ENCODE measurements around the gene WDPCP. TPM values are rescaled to one million over a fixed set of nuclear protein-coding genes. Genes with fewer than 3 reads are reported as not detected.

WDPCP gene
- total and polyA plus RNA-seq, 10 of the 15 experiments (the other 5 are each of a cell fraction or from before 2014, with no cell fraction given), result 2.1 to 7.9 (median 4.6) TPM

GRCh38 chr2:63444565-63445288 is 143.6 kb downstream of the WDPCP start:
- ChIA-PET POLR2A (no interaction called here), SMC1A (ENCODE audit: uncharacterized antibody, unreplicated experiment) (interaction anchor here (0.6 to 1.3 kb wide), 3 partner anchors 8 to 629 kb away, joined by 3 read pairs; no protein-coding TSS in a partner anchor), CTCF (no interaction called here), RAD21 (ENCODE audit: unreplicated experiment) (no interaction called here)
- Histone ChIP-seq H2AFZ (ENCODE audit: control insufficient read depth, low read depth, low read length) (peak overlapping the region; percentile 61), H3K27ac (ENCODE audit: control insufficient read depth, insufficient read depth) (peak overlapping the region; percentile 11; the same call in 1 of the 2 replicates), H3K4me2 (ENCODE audit: control insufficient read depth, insufficient read depth) (peak overlapping the region; percentile 50; the same call in 1 of the 2 replicates), H3K4me1 (ENCODE audit: control insufficient read depth, insufficient read depth, low read length) (peaks cover 6% of the 10 kb centered on the region), H4K20me1 (ENCODE audit: control insufficient read depth, insufficient read depth) (no peaks in the 10 kb centered on the region), H3K27me3 (replicated peaks in 1 of 2; ENCODE audit: control insufficient read depth in 2 of 2, insufficient read depth in 2 of 2, low read length in 1 of 2) (no peaks in the 10 kb centered on the region), H3K9ac (ENCODE audit: control insufficient read depth, insufficient read depth, low read length) (no peak overlapping the region), H3K4me3 (peak overlapping the region; percentile 29; the same call in 1 of the 2 replicates), H3K79me2 (ENCODE audit: control insufficient read depth, insufficient read depth, low read length) (no peaks in the 10 kb centered on the region), H3K9me3 (replicated peaks; ENCODE audit: control insufficient read depth, insufficient read depth, low read length) (no peaks in the 10 kb centered on the region), H3K36me3 (ENCODE audit: control insufficient read depth in 2 of 2, insufficient read depth in 2 of 2, low read length in 1 of 2) (no peaks in the 10 kb centered on the region)
- no TSS peak for BruUV-seq (replicated peaks)
- WGBS (ENCODE audit: insufficient coverage, insufficient replicate concordance, low lambda C conversion rate, missing lambda C conversion rate), result 18% methylated on average over 6 of the region's 6 CpGs
- peak; percentile 79 for ATAC-seq
- intact Hi-C loops (cut with micrococcal nuclease; ENCODE audit: unreplicated experiment) (no loop called here), in situ Hi-C loops (cut with MboI) (no loop called here)
- FAIRE-seq, result peak; percentile 54
- peak; percentile 28 for DNase-seq (ENCODE audit: low read depth, low spot score)
- TF ChIP-seq IRF4 (IDR thresholded peaks at IDR 0.05; ENCODE audit: low read depth, low read length), result 0 out of 2 replicates have a peak, but pooled peaks have one; percentile 24
- TF ChIP-seq CREB1 (IDR thresholded peaks at IDR 0.05; ENCODE audit: low read depth), result no peak
- peak; percentile 59 for TF ChIP-seq JUNB (IDR thresholded peaks at IDR 0.05)
- TF ChIP-seq MTA2 (IDR thresholded peaks at IDR 0.05; ENCODE audit: low read depth), result peak; percentile 26; the same call in 1 of the 2 replicates
- TF ChIP-seq BHLHE40 (IDR thresholded peaks at IDR 0.05; ENCODE audit: borderline replicate concordance in 1 of 2, low read depth in 2 of 2, low read length in 1 of 2), result 0 out of 4 replicates have a peak, but pooled peaks of 1 of the 2 experiments have one; percentile 31
- TF ChIP-seq, protein P1, sequence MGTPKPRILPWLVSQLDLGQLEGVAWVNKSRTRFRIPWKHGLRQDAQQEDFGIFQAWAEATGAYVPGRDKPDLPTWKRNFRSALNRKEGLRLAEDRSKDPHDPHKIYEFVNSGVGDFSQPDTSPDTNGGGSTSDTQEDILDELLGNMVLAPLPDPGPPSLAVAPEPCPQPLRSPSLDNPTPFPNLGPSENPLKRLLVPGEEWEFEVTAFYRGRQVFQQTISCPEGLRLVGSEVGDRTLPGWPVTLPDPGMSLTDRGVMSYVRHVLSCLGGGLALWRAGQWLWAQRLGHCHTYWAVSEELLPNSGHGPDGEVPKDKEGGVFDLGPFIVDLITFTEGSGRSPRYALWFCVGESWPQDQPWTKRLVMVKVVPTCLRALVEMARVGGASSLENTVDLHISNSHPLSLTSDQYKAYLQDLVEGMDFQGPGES (IDR thresholded peaks at IDR 0.05), result no peak
- TF ChIP-seq IKZF1 (conservative IDR thresholded peaks at IDR 0.05), result 0 out of 2 replicates have a peak, but pooled peaks have one; percentile 12
- peak; percentile 95 for TF ChIP-seq ATF7 (IDR thresholded peaks at IDR 0.05; ENCODE audit: low read depth)
- TF ChIP-seq NR2C1 (IDR thresholded peaks at IDR 0.05), result no peak
- TF ChIP-seq, protein P2, sequence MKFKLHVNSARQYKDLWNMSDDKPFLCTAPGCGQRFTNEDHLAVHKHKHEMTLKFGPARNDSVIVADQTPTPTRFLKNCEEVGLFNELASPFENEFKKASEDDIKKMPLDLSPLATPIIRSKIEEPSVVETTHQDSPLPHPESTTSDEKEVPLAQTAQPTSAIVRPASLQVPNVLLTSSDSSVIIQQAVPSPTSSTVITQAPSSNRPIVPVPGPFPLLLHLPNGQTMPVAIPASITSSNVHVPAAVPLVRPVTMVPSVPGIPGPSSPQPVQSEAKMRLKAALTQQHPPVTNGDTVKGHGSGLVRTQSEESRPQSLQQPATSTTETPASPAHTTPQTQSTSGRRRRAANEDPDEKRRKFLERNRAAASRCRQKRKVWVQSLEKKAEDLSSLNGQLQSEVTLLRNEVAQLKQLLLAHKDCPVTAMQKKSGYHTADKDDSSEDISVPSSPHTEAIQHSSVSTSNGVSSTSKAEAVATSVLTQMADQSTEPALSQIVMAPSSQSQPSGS (IDR thresholded peaks at IDR 0.05; ENCODE audit: low read length), result peak; percentile 49; the same call in 1 of the 2 replicates
- peak; percentile 12 for TF ChIP-seq RELA (IDR thresholded peaks at IDR 0.05; ENCODE audit: borderline replicate concordance, partially characterized antibody)
- no peak for TF ChIP-seq ZNF24 (IDR thresholded peaks at IDR 0.05)
- peak; percentile 40 to 53; a peak in 3 of 4 replicates for TF ChIP-seq IKZF2 (IDR thresholded peaks at IDR 0.05)
- no peak for TF ChIP-seq ETV6 (conservative IDR thresholded peaks at IDR 0.05 in 1 of 2, IDR thresholded peaks at IDR 0.05 in 1 of 2; ENCODE audit: borderline replicate concordance in 1 of 2, low read depth in 1 of 2)
- TF ChIP-seq, protein P3, sequence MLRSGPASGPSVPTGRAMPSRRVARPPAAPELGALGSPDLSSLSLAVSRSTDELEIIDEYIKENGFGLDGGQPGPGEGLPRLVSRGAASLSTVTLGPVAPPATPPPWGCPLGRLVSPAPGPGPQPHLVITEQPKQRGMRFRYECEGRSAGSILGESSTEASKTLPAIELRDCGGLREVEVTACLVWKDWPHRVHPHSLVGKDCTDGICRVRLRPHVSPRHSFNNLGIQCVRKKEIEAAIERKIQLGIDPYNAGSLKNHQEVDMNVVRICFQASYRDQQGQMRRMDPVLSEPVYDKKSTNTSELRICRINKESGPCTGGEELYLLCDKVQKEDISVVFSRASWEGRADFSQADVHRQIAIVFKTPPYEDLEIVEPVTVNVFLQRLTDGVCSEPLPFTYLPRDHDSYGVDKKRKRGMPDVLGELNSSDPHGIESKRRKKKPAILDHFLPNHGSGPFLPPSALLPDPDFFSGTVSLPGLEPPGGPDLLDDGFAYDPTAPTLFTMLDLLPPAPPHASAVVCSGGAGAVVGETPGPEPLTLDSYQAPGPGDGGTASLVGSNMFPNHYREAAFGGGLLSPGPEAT (IDR thresholded peaks at IDR 0.05; ENCODE audit: low read depth), result 0 out of 2 replicates have a peak, but pooled peaks have one; percentile 30
- no peak for TF ChIP-seq MEF2A (IDR thresholded peaks at IDR 0.05; ENCODE audit: insufficient read depth, low read depth, low read length)
- peak; percentile 49; the same call in 1 of the 2 replicates for TF ChIP-seq NFIC (IDR thresholded peaks at IDR 0.05; ENCODE audit: low read depth, low read length)
- TF ChIP-seq FOXM1 (IDR thresholded peaks at IDR 0.05; ENCODE audit: low read depth, low read length), result peak; percentile 42; the same call in 1 of the 2 replicates
- TF ChIP-seq STAT3 (IDR thresholded peaks at IDR 0.05; ENCODE audit: low read depth, low read length), result no peak
